HepG2 (cell line): ENCODE results near the gene MAN1A1. TPM values are rescaled to one million over a fixed set of nuclear protein-coding genes. Genes with fewer than 3 reads are reported as not detected.

Source experiments
- ATAC-seq: fragments of 200-7000 bp; cut with Tn5 transposase; 3 replicates; pipeline ENCODE4 v1.9.1; 2020; ENCODE audit warnings: mild to moderate bottlenecking, moderate library complexity
- BruUV-seq: library from RNA; stranded (reverse); fragments of 400-500 nt; replicated peaks from 2 replicates; lab custom pipeline; 2021; lab: Mats Ljungman, UMichigan
- CTCF ChIA-PET: fragments of 300-600 bp; formaldehyde crosslinking; extraction: SDS; loops from one replicate; lab custom pipeline; 2021; ENCODE audit warnings: low total read pairs, inconsistent platforms, low intra/inter-chr PET ratio; lab: Yijun Ruan, JAX
- POLR2A ChIA-PET: fragments of 350-600 bp; sonication (Branson Sonifier 250); formaldehyde crosslinking; loops from one replicate; lab custom pipeline; 2020; ENCODE audit warnings: antibody characterized with exemption, inconsistent platforms; lab: Yijun Ruan, JAX
- DNase-seq: peaks from one replicate; pipeline ENCODE4 v3.0.0-alpha.2; 2015; ENCODE audit warnings: low spot score
- FAIRE-seq: peaks from 3 replicates; lab custom pipeline; 2011; peaks lifted over from hg19 to GRCh38; lab: Jason Lieb, UNC
- H2AFZ ChIP-seq: one replicate; pipeline ENCODE4 v1.6.1; 2011; ENCODE audit warnings: low read length, inconsistent platforms
- H3K27ac ChIP-seq: fragments of 300-600 bp; 3 replicates; pipeline ENCODE4 v1.8.0; 2011; ENCODE audit warnings: mixed run types, mild to moderate bottlenecking, mixed read lengths, low read length, inconsistent platforms; ENCODE audit not compliant: insufficient read depth; ENCODE audit errors: extremely low read length
- H3K27me3 ChIP-seq, 2 experiments: fragments of 200-600 bp in 1 of 2; 2 replicates in 1 of 2; 3 replicates in 1 of 2; pipeline versions ENCODE4 v1.6.0 to v1.8.0; 2011; ENCODE audit warnings: low read length in 2 of 2, mild to moderate bottlenecking in 2 of 2, moderate library complexity in 2 of 2, inconsistent platforms in 1 of 2; ENCODE audit not compliant: insufficient read depth in 2 of 2, control insufficient read depth in 1 of 2
- H3K36me3 ChIP-seq, 2 experiments: fragments of 200-600 bp in 1 of 2; replicated peaks in 1 of 2; 2 replicates in 1 of 2; 3 replicates in 1 of 2; pipeline versions ENCODE4 v1.5.1 to v1.8.0; 2011; ENCODE audit warnings: low read length in 2 of 2, inconsistent platforms in 1 of 2; ENCODE audit not compliant: insufficient read depth in 2 of 2, control insufficient read depth in 1 of 2
- H3K4me1 ChIP-seq: 2 replicates; pipeline ENCODE4 v1.5.1; 2012; ENCODE audit warnings: low read length, inconsistent platforms; ENCODE audit not compliant: insufficient read depth
- H3K4me2 ChIP-seq: 2 replicates; pipeline ENCODE4 v1.6.0; 2011; ENCODE audit warnings: low read depth, low read length, inconsistent platforms
- H3K4me3 ChIP-seq, 3 experiments: fragments of 200-600 bp in 1 of 3; sonication (generic), shearing (Covaris generic) in 1 of 3; replicated peaks in 1 of 3; 2 replicates each; pipeline ENCODE4 v1.5.1; 2011 to 2016; ENCODE audit warnings: low read length in 3 of 3, inconsistent platforms in 2 of 3, low read depth in 2 of 3, mild to moderate bottlenecking in 2 of 3, control low read depth in 1 of 3, mixed read lengths in 1 of 3; ENCODE audit not compliant: insufficient read depth in 1 of 3
- H3K79me2 ChIP-seq: one replicate; pipeline ENCODE4 v1.6.1; 2011; ENCODE audit warnings: low read length, inconsistent platforms; ENCODE audit not compliant: insufficient read depth
- H3K9ac ChIP-seq: 2 replicates; pipeline ENCODE4 v1.6.0; 2011; ENCODE audit warnings: mild to moderate bottlenecking, low read depth, low read length, inconsistent platforms; ENCODE audit not compliant: insufficient read depth
- H3K9me3 ChIP-seq: 2 replicates; pipeline ENCODE4 v1.5.1; 2012; ENCODE audit warnings: mild to moderate bottlenecking, low read length
- H4K20me1 ChIP-seq: 2 replicates; pipeline ENCODE4 v1.6.0; 2011; ENCODE audit warnings: inconsistent platforms, mild to moderate bottlenecking, low read length, moderate library complexity; ENCODE audit not compliant: insufficient read depth
- RBFOX2 ChIP-seq: fragments of 200-400 bp; formaldehyde crosslinking; IDR thresholded peaks from 2 replicates; pipeline ENCODE4 v1.6.1; 2017; ENCODE audit warnings: low read depth, mild to moderate bottlenecking, low read length
- SMC3 ChIP-seq: IDR thresholded peaks from 2 replicates; pipeline ENCODE4 v1.6.1; 2011; ENCODE audit warnings: low read length, improper control_type of control experiment
- STAG1 ChIP-seq: sonication (generic); formaldehyde crosslinking; IDR thresholded peaks from 2 replicates; pipeline ENCODE4 v1.4.0; 2020; ENCODE audit warnings: missing genetic modification reagents
- ZNF136 ChIP-seq: sonication (generic); formaldehyde crosslinking; IDR thresholded peaks from 2 replicates; pipeline ENCODE4 v1.8.1; 2022; ENCODE audit warnings: low read depth, mild to moderate bottlenecking, moderate library complexity, missing genetic modification reagents
- WGBS: methylation state at CpG from one replicate; pipeline ENCODE4 v1.1.6; 2017; ENCODE audit warnings: low lambda C conversion rate; 5-methylcytosine and 5-hydroxymethylcytosine counted together
- in situ Hi-C: cut with HindIII; loops from 2 replicates; pipeline ENCODE4 v1.10.0; 2017; ENCODE audit warnings: low pct_unique_long_range_greater_than_20kb; ENCODE audit not compliant: extremely low pct_ligation_motif_present
- intact Hi-C: fragments of 100-400 bp; cut with micrococcal nuclease; formaldehyde crosslinking; loops from one replicate; pipeline ENCODE4 v1.10.0; 2022; ENCODE audit not compliant: unreplicated experiment
- polyA plus RNA-seq, 8 experiments: library from polyadenylated mRNA; depleted of rRNA in 3 of 8; stranded (reverse) in 7 of 8; unstranded in 1 of 8; fragments of >200 nt; fragmentation: Illumina TruSeq in 4 of 8; extraction: Trizol in 4 of 8; gene quantifications; 2 replicates each; pipeline versions ENCODE4 v1.2.1 to v1.2.3, GENCODE V29; 2011 to 2016; ENCODE audit warnings: low read depth in 4 of 8, missing spikeins in 1 of 8, mixed read lengths in 1 of 8; ENCODE audit not compliant: insufficient read depth in 1 of 8
- total RNA-seq, 5 experiments: library from RNA; depleted of rRNA; stranded (reverse); fragments of >200 nt; fragmentation: Illumina TruSeq; extraction: Trizol; gene quantifications; 2 replicates each; pipeline ENCODE4 v1.2.3, GENCODE V29; 2016; ENCODE audit warnings: low read depth in 1 of 5
- TF ChIP-seq, protein P1 (sequence below): fragments of 450-650 bp; IDR thresholded peaks from 2 replicates; pipeline ENCODE4 v1.6.1; 2017; ENCODE audit warnings: mild to moderate bottlenecking
- TF ChIP-seq, protein P2 (sequence below): sonication (generic); formaldehyde crosslinking; IDR thresholded peaks from 2 replicates; pipeline ENCODE4 v1.5.0; 2020; ENCODE audit warnings: mild to moderate bottlenecking, missing genetic modification reagents, moderate library complexity
- TF ChIP-seq, protein P3 (sequence below): IDR thresholded peaks from 2 replicates; pipeline ENCODE4 v1.6.1; 2012; ENCODE audit warnings: low read depth, low read length, improper control_type of control experiment

The MAN1A1 gene
- total and polyA plus RNA-seq, 2 of the 13 experiments (the other 11 are each of a cell fraction or from before 2014, with no cell fraction given) = 156 to 236 TPM

DNA sequence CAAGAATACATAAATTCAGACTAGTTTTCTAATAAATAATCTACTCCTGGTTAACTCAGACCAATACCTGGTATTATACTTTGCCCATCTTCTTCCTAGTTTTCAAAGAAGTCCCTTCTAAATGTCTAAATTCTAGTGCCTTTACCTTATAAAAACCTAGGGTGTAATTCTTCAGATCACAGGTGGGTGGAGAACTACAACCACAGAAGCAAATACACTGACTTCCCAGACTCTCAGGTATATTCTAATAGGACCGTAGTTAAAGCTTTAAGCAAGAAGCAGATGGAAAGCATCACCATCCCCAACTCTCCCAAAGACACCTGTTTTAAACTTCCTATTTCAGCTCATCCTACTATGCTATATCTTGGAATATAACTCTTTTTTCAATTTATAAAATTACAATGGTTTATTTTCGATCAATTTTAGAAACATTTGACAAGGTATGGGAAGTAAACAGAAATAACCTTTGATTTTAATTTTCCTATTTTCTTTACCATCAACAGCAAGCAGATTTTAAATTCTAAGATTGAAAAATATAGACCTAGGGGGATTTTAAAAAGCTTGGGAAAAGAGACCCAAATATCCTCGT is 15.8 kb downstream of the MAN1A1 start:
- TF ChIP-seq, protein P1, sequence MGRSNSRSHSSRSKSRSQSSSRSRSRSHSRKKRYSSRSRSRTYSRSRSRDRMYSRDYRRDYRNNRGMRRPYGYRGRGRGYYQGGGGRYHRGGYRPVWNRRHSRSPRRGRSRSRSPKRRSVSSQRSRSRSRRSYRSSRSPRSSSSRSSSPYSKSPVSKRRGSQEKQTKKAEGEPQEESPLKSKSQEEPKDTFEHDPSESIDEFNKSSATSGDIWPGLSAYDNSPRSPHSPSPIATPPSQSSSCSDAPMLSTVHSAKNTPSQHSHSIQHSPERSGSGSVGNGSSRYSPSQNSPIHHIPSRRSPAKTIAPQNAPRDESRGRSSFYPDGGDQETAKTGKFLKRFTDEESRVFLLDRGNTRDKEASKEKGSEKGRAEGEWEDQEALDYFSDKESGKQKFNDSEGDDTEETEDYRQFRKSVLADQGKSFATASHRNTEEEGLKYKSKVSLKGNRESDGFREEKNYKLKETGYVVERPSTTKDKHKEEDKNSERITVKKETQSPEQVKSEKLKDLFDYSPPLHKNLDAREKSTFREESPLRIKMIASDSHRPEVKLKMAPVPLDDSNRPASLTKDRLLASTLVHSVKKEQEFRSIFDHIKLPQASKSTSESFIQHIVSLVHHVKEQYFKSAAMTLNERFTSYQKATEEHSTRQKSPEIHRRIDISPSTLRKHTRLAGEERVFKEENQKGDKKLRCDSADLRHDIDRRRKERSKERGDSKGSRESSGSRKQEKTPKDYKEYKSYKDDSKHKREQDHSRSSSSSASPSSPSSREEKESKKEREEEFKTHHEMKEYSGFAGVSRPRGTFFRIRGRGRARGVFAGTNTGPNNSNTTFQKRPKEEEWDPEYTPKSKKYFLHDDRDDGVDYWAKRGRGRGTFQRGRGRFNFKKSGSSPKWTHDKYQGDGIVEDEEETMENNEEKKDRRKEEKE = no peak
- TF ChIP-seq, protein P2, sequence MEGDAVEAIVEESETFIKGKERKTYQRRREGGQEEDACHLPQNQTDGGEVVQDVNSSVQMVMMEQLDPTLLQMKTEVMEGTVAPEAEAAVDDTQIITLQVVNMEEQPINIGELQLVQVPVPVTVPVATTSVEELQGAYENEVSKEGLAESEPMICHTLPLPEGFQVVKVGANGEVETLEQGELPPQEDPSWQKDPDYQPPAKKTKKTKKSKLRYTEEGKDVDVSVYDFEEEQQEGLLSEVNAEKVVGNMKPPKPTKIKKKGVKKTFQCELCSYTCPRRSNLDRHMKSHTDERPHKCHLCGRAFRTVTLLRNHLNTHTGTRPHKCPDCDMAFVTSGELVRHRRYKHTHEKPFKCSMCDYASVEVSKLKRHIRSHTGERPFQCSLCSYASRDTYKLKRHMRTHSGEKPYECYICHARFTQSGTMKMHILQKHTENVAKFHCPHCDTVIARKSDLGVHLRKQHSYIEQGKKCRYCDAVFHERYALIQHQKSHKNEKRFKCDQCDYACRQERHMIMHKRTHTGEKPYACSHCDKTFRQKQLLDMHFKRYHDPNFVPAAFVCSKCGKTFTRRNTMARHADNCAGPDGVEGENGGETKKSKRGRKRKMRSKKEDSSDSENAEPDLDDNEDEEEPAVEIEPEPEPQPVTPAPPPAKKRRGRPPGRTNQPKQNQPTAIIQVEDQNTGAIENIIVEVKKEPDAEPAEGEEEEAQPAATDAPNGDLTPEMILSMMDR (CRISPR knock-in tag) = peak; percentile 35; the same call in 1 of the 2 replicates
- TF ChIP-seq RBFOX2 = peak; percentile 24; the same call in 1 of the 2 replicates
- TF ChIP-seq, protein P3, sequence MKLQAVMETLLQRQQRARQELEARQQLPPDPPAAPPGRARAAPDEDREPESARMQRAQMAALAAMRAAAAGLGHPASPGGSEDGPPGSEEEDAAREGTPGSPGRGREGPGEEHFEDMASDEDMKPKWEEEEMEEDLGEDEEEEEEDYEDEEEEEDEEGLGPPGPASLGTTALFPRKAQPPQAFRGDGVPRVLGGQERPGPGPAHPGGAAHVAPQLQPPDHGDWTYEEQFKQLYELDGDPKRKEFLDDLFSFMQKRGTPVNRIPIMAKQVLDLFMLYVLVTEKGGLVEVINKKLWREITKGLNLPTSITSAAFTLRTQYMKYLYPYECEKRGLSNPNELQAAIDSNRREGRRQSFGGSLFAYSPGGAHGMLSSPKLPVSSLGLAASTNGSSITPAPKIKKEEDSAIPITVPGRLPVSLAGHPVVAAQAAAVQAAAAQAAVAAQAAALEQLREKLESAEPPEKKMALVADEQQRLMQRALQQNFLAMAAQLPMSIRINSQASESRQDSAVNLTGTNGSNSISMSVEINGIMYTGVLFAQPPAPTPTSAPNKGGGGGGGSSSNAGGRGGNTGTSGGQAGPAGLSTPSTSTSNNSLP = 0 out of 2 replicates have a peak, but pooled peaks have one; percentile 24
- TF ChIP-seq SMC3 = peak; percentile 29; the same call in 1 of the 2 replicates
- TF ChIP-seq ZNF136 (CRISPR knock-in tag) = no peak
- TF ChIP-seq STAG1 (CRISPR knock-in tag) = peak; percentile 40
- TF ChIP-seq, all 625 proteins: peak for 5
- Histone ChIP-seq H3K27ac (no peak overlapping the region), H3K79me2 (peaks cover 99% of the 10 kb centered on the region), H4K20me1 (peaks cover 98% of the 10 kb centered on the region), H3K4me1 (peaks cover 81% of the 10 kb centered on the region), H3K36me3 (peaks cover 36 to 81% of the 10 kb centered on the region in 2 experiments), H3K9ac (no peak overlapping the region), H3K4me2 (no peak overlapping the region), H2AFZ (no peak overlapping the region), H3K27me3 (no peaks in the 10 kb centered on the region), H3K4me3 (no peak overlapping the region), H3K9me3 (no peaks in the 10 kb centered on the region)
- BruUV-seq = TSS peak; percentile 0
- 90% methylated on average over 3 of the region's 3 CpGs for WGBS
- CTCF ChIA-PET = no interaction called here
- DNase-seq (no peak), ATAC-seq (peak; percentile 53), FAIRE-seq (no peak)
- in situ Hi-C loops (no loop called here), intact Hi-C loops (loop anchor here (2.0 kb wide), 1 partner anchor 13 kb away; no protein-coding TSS in a partner anchor)
- POLR2A ChIA-PET = interaction anchor here (0.7 to 2.2 kb wide), 3 partner anchors 8 to 14 kb away, joined by 3 to 14 read pairs (median 3); no protein-coding TSS in a partner anchor
